Lower leg skin (tissue), 4 donors: ENCODE results near the gene SDK2. TPM values are rescaled to one million over a fixed set of nuclear protein-coding genes. Genes with fewer than 3 reads are reported as not detected.

Source experiments
- DNase-seq, 2 donors: peaks; one replicate each; pipeline ENCODE4 v3.0.0-alpha.2; 2019; ENCODE audit warnings: low spot score in 2 of 2
- H3K4me3 ChIP-seq: fragments of 200-600 bp; sonication (generic); 2 replicates; pipeline ENCODE4 v1.5.1; 2017; ENCODE audit warnings: mild to moderate bottlenecking, low read depth; ENCODE audit not compliant: poor library complexity, severe bottlenecking
- CTCF ChIP-seq, 3 donors: fragments of 450-650 bp; IDR thresholded peaks; one replicate each; pipeline ENCODE4 v1.5.1; 2016; ENCODE audit warnings: antibody characterized with exemption in 3 of 3, mild to moderate bottlenecking in 3 of 3, moderate library complexity in 2 of 3
- POLR2A ChIP-seq, 2 donors: fragments of 450-650 bp; IDR thresholded peaks; one replicate each; pipeline ENCODE4 v1.6.1; 2016 to 2017; ENCODE audit warnings: antibody characterized with exemption in 2 of 2, mild to moderate bottlenecking in 1 of 2, moderate library complexity in 1 of 2
- WGBS, 2 donors: methylation state at CpG; one replicate each; pipeline ENCODE4 v1.1.5; 2018; 5-methylcytosine and 5-hydroxymethylcytosine counted together
- intact Hi-C: fragments of 100-400 bp; cut with DNase I; formaldehyde crosslinking; loops from one replicate; pipeline ENCODE4 v1.15.0; 2023; ENCODE audit warnings: low total_unique reads
- total RNA-seq, 4 donors: library from RNA; depleted of rRNA; stranded (reverse); fragments of >200 nt; gene quantifications; one replicate each; pipeline ENCODE4 v1.1.0, GENCODE V29; 2016

Gene SDK2, protein sequence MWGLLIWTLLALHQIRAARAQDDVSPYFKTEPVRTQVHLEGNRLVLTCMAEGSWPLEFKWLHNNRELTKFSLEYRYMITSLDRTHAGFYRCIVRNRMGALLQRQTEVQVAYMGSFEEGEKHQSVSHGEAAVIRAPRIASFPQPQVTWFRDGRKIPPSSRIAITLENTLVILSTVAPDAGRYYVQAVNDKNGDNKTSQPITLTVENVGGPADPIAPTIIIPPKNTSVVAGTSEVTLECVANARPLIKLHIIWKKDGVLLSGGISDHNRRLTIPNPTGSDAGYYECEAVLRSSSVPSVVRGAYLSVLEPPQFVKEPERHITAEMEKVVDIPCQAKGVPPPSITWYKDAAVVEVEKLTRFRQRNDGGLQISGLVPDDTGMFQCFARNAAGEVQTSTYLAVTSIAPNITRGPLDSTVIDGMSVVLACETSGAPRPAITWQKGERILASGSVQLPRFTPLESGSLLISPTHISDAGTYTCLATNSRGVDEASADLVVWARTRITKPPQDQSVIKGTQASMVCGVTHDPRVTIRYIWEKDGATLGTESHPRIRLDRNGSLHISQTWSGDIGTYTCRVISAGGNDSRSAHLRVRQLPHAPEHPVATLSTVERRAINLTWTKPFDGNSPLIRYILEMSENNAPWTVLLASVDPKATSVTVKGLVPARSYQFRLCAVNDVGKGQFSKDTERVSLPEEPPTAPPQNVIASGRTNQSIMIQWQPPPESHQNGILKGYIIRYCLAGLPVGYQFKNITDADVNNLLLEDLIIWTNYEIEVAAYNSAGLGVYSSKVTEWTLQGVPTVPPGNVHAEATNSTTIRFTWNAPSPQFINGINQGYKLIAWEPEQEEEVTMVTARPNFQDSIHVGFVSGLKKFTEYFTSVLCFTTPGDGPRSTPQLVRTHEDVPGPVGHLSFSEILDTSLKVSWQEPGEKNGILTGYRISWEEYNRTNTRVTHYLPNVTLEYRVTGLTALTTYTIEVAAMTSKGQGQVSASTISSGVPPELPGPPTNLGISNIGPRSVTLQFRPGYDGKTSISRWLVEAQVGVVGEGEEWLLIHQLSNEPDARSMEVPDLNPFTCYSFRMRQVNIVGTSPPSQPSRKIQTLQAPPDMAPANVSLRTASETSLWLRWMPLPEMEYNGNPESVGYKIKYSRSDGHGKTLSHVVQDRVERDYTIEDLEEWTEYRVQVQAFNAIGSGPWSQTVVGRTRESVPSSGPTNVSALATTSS (N-terminal part only)
- 1 to 10 TPM; 1.5 to 4.4 (median 1.6) TPM for total RNA-seq

DNA sequence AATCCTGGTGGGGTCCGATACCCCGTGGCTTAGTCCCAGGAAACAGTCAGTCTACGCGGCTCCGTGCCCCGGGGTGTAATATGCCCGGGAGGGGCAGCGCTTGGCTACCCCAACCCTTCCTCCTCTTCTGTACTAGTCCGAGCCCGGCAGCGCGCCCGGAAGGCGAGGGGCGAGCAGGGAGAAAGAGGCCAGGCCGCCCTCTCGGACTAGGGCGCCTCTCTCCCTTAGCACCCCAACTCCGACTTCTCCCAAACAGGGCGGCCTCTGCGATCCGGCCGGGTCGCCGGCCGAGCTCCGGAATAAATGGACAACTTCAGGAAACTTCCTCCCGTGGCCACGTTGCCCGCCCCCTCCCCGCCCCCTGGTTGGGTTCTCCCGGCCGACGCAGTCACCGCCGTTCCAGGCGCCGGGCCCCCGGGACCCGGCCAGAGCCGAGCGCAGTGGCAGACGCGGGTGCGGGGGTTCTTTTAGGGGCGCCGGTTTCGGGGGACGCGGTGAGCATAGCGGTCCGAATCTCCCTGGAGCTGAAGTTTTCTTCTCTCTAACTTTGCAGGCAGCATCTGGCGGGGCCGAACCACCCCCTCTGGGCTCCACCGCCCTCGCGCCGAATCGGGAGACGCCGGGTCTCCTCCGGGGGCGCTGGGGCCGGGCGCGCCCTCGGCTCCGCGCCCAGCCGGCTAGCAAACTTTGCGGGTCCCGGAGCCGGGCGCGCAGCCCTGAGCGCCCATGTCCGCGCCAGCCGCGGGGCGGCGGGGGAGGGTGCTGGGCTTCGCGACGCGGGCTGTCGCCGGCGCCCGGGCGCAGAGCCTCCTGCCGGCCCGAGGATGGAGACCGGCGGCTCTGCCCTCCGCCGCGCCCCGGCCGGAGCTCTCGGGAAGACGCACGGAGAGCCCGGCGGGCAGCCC is at the start of gene SDK2:
Gene SDK2 (minus strand): TSS at position 301 of the 905 bp plus-strand sequence. CDS start 357 bp downstream, outside the sequence.
- intact Hi-C loops: no loop called here
- peak within 1 kb of the TSS; percentile 26 for H3K4me3 ChIP-seq
- TF ChIP-seq CTCF (IDR thresholded peaks at IDR 0.05) (no peak), POLR2A (IDR thresholded peaks at IDR 0.05) (no peak)
- DNase-seq: peak in 1 of 2 donors; percentile 85
- 1 to 3% methylated on average over 17 to 74 of the region's 105 CpGs for WGBS, 2 donors

DNA sequence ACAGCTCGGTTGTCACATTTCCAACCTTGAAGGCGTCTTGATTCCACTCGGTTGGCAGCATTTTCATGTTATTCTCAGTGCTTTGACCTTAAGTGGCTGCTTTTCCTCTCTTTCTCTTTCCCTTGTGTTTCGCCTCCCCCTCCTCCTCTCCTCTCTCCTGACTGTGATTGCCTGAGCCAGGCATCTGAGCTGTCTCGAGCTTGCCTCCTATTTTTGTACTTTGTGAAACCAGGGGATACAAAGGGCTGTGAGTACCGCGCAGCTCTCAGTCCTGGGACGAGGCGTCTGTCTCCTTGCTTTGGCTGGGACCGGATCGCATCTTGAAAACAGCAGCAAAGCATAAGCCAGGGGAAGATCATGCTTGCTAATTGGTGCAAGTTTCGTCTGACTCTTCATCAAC is 48.8 kb upstream of the SDK2 start:
- WGBS, 2 donors: 74 to 82% methylated on average over 12 of the region's 12 CpGs
- intact Hi-C loops: no loop called here
- no peak for TF ChIP-seq POLR2A (IDR thresholded peaks at IDR 0.05)
- TF ChIP-seq CTCF (IDR thresholded peaks at IDR 0.05): no peak
- DNase-seq: no peak
- H3K4me3 ChIP-seq: no peak overlapping the region

- TF ChIP-seq CTCF (IDR thresholded peaks at IDR 0.05) (no peak), POLR2A (IDR thresholded peaks at IDR 0.05) (no peak)
- intact Hi-C loops: no loop called here
- no peak for DNase-seq
- WGBS, 2 donors: 68% methylated on average over 10 of the region's 10 CpGs
- no peak overlapping the region for H3K4me3 ChIP-seq
Measured at GRCh38 chr17:73691321-73691766, 47.1 kb upstream of the SDK2 start.

DNA sequence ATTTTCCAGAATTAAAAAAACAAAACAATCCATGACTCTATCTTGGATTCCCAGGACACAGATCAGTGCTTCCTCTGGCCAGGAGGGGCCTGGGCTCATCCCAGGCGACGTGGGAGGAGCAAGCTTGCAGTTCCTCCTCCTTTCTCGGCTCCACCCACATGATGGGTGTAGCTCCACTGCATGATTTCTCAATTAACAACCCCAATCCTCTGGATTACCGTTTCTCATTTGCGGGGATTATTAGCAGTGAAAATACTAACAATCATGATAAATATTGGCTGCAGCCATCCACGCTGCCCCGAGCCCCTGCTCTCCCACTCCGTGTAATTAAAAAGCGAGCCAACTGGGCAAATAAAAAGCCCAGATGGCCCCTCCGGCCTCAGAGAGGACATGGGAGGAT is 46.4 kb upstream of the SDK2 start:
- WGBS, 2 donors: 58 to 67% methylated on average over 10 of the region's 10 CpGs
- no peak for DNase-seq
- intact Hi-C loops: no loop called here
- H3K4me3 ChIP-seq: no peak overlapping the region
- TF ChIP-seq POLR2A (IDR thresholded peaks at IDR 0.05): no peak
- no peak for TF ChIP-seq CTCF (IDR thresholded peaks at IDR 0.05)
